DND-41 (cell line): ENCODE data around the gene BACH2.

ENCODE experiments used
- EZH2 ChIP-seq: IDR thresholded peaks from 3 replicates; pipeline ENCODE4 v1.6.1; 2012; ENCODE audit warnings: borderline replicate concordance, low read depth, mild to moderate bottlenecking, moderate library complexity, low read length, inconsistent platforms; ENCODE audit not compliant: severe bottlenecking
- TF ChIP-seq, protein P1 (sequence below): IDR thresholded peaks from 2 replicates; pipeline ENCODE4 v1.5.1; 2012; ENCODE audit warnings: borderline replicate concordance, low read length, moderate library complexity, mild to moderate bottlenecking; ENCODE audit not compliant: poor library complexity, severe bottlenecking; ENCODE audit errors: extremely low read depth

DNA sequence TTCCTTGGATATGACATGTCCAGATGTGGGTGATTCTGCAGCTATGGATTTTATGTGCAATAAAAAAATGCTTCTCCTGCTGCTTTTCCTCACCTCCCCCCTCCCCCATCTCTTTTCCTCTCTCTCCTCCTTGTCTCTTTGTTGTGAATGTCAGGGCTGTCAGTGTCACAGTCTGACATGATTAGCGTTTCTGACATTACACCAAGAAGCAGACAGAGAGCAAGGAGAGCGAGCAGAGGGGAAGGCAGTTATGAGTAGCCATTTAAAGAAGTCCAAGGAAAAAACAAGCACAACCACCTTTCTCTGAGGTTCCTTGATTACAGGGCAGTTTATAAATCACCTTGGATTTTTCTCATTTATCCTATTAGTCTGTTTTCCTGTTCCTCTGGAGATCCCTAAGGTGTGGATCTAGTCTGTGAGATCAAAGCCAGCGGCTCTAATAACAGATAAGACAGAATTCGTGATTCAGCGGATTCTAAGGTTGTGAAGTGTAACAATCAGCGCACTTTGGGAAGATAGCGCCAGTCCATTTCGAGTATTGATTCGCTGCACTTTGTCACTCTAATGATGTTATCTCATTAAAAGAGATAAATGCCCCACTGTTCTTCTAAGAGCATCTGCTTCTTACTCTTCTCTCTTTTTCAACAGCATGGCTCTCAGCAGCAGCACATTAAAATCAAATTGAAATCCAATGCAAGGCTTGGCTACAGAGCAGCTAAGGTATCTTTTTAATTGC, 101.4 kb downstream of the BACH2 start:
- TF ChIP-seq, protein P1, sequence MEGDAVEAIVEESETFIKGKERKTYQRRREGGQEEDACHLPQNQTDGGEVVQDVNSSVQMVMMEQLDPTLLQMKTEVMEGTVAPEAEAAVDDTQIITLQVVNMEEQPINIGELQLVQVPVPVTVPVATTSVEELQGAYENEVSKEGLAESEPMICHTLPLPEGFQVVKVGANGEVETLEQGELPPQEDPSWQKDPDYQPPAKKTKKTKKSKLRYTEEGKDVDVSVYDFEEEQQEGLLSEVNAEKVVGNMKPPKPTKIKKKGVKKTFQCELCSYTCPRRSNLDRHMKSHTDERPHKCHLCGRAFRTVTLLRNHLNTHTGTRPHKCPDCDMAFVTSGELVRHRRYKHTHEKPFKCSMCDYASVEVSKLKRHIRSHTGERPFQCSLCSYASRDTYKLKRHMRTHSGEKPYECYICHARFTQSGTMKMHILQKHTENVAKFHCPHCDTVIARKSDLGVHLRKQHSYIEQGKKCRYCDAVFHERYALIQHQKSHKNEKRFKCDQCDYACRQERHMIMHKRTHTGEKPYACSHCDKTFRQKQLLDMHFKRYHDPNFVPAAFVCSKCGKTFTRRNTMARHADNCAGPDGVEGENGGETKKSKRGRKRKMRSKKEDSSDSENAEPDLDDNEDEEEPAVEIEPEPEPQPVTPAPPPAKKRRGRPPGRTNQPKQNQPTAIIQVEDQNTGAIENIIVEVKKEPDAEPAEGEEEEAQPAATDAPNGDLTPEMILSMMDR = no peak
- TF ChIP-seq EZH2 = no peak
